Caco-2 (cell line): ENCODE measurements around the gene SLC38A10. TPM values are rescaled to one million over a fixed set of nuclear protein-coding genes. Genes with fewer than 3 reads are reported as not detected.

Experiments used
- BruUV-seq: library from RNA; stranded (reverse); fragments of 400-500 nt; replicated peaks from 2 replicates; lab custom pipeline; 2021; lab: Mats Ljungman, UMichigan
- CTCF ChIA-PET: fragments of 300-600 bp; sonication (Branson Sonifier 250); formaldehyde crosslinking; loops from one replicate; lab custom pipeline; 2022; ENCODE audit warnings: antibody characterized with exemption; lab: Charles Lee
- POLR2A ChIA-PET: fragments of 300-600 bp; sonication (Branson Sonifier 250); formaldehyde crosslinking; loops from one replicate; lab custom pipeline; 2022; ENCODE audit warnings: antibody characterized with exemption; lab: Charles Lee
- DNase-seq, 2 experiments: peaks; one replicate each; pipeline versions ENCODE4 v3.0.0 to v3.0.0-alpha.2; 2020 to 2022
- H3K27me3 ChIP-seq: replicated peaks from 2 replicates; pipeline ENCODE4 v1.6.0; 2011; ENCODE audit warnings: low read length; ENCODE audit not compliant: control insufficient read depth, insufficient read depth
- H3K36me3 ChIP-seq: 2 replicates; pipeline ENCODE4 v1.5.1; 2011; ENCODE audit warnings: low read length; ENCODE audit not compliant: control insufficient read depth, insufficient read depth
- H3K4me1 ChIP-seq: fragments of 250-450 bp; sonication (Bioruptor Pico); 2 replicates; pipeline ENCODE4 v1.5.1; 2020; ENCODE audit warnings: mild to moderate bottlenecking
- H3K4me3 ChIP-seq: 2 replicates; pipeline ENCODE4 v1.5.1; 2011; ENCODE audit warnings: low read depth, mild to moderate bottlenecking, control low read depth, low read length
- H3K9me3 ChIP-seq: fragments of 250-450 bp; sonication (Bioruptor Pico); 2 replicates; pipeline ENCODE4 v1.5.1; 2020; ENCODE audit warnings: mild to moderate bottlenecking, moderate library complexity
- H3K27ac Mint-ChIP-seq: one replicate; pipeline ENCODE4 v1.8.0; 2022; ENCODE audit warnings: mixed read lengths; ENCODE audit not compliant: unreplicated experiment
- H3K27me3 Mint-ChIP-seq: one replicate; pipeline ENCODE4 v1.8.0; 2022; ENCODE audit warnings: mixed read lengths; ENCODE audit not compliant: insufficient read depth, unreplicated experiment
- H3K36me3 Mint-ChIP-seq: one replicate; pipeline ENCODE4 v1.8.0; 2022; ENCODE audit warnings: mild to moderate bottlenecking, mixed read lengths; ENCODE audit not compliant: insufficient read depth, unreplicated experiment
- H3K4me1 Mint-ChIP-seq: one replicate; pipeline ENCODE4 v1.8.0; 2022; ENCODE audit warnings: low read depth, mixed read lengths; ENCODE audit not compliant: unreplicated experiment
- H3K4me3 Mint-ChIP-seq: one replicate; pipeline ENCODE4 v1.8.0; 2022; ENCODE audit warnings: mild to moderate bottlenecking, moderate library complexity, mixed read lengths; ENCODE audit not compliant: unreplicated experiment
- H3K9me3 Mint-ChIP-seq: one replicate; pipeline ENCODE4 v1.8.0; 2022; ENCODE audit warnings: mixed read lengths; ENCODE audit not compliant: unreplicated experiment
- CTCF ChIP-seq, 2 experiments: fragments of 200-600 bp in 1 of 2; IDR thresholded peaks; 1 replicate in 1 of 2; 2 replicates in 1 of 2; pipeline versions ENCODE4 v1.5.1 to v1.8.0; 2011 to 2022; ENCODE audit warnings: antibody characterized with exemption in 1 of 2, control low read depth in 1 of 2, inconsistent platforms in 1 of 2, low read depth in 1 of 2, low read length in 1 of 2, mild to moderate bottlenecking in 1 of 2, moderate library complexity in 1 of 2; ENCODE audit not compliant: insufficient read depth in 1 of 2, severe bottlenecking in 1 of 2, unreplicated experiment in 1 of 2
- intact Hi-C: fragments of 100-400 bp; cut with micrococcal nuclease; formaldehyde crosslinking; loops from one replicate; pipeline ENCODE4 v1.10.0; 2022; ENCODE audit not compliant: unreplicated experiment
- total RNA-seq: library from RNA; stranded (reverse); gene quantifications from 2 replicates; pipeline ENCODE4 v1.2.3, GENCODE V29; 2022

The SLC38A10 gene
- total RNA-seq, 1 experiment from 2014 or later: 137 TPM

- Histone ChIP-seq H3K36me3 (no peaks in the 10 kb centered on the region), H3K9me3 (no peaks in the 10 kb centered on the region), H3K27me3 (no peaks in the 10 kb centered on the region), H3K4me1 (peaks cover 12% of the 10 kb centered on the region), H3K4me3 (no peak overlapping the region)
- TF ChIP-seq CTCF (IDR thresholded peaks at IDR 0.05; ENCODE audit: insufficient read depth in 1 of 2, low read depth in 1 of 2, low read length in 1 of 2, severe bottlenecking in 1 of 2, unreplicated experiment in 1 of 2): no peak
- H3K36me3 Mint-ChIP-seq: no peaks in the 10 kb centered on the region
- intact Hi-C loops: no loop called here
- no TSS peak for BruUV-seq
- no peaks in the 10 kb centered on the region for H3K27me3 Mint-ChIP-seq
- no peaks in the 10 kb centered on the region for H3K9me3 Mint-ChIP-seq
- no peak overlapping the region for H3K27ac Mint-ChIP-seq
- POLR2A ChIA-PET: no interaction called here
- no peak overlapping the region for H3K4me3 Mint-ChIP-seq
- H3K4me1 Mint-ChIP-seq: peaks cover 9% of the 10 kb centered on the region
- no peak for DNase-seq
- CTCF ChIA-PET: interaction anchor here (1.8 kb wide), 1 partner anchor 14 kb away, joined by 7 read pairs; no protein-coding TSS in a partner anchor
Observed at GRCh38 chr17:81315129-81315884, 20.2 kb upstream of the SLC38A10 start.

GRCh38 chr17:81314398-81315081 lies 19.4 kb upstream of the SLC38A10 start:
- intact Hi-C loops: no loop called here
- DNase-seq: no peak
- ChIA-PET POLR2A (no interaction called here), CTCF (interaction anchor here (0.6 to 1.8 kb wide), 2 partner anchors 15 to 84 kb away, joined by 3 to 7 read pairs; no protein-coding TSS in a partner anchor)
- H3K36me3 ChIP-seq: no peaks in the 10 kb centered on the region
- Mint-ChIP-seq H3K36me3 (no peaks in the 10 kb centered on the region), H3K4me1 (peaks cover 10% of the 10 kb centered on the region), H3K4me3 (no peak overlapping the region), H3K27ac (no peak overlapping the region), H3K9me3 (no peaks in the 10 kb centered on the region), H3K27me3 (no peaks in the 10 kb centered on the region)
- no peaks in the 10 kb centered on the region for H3K27me3 ChIP-seq
- H3K4me1 ChIP-seq: peaks cover 19% of the 10 kb centered on the region
- no peaks in the 10 kb centered on the region for H3K9me3 ChIP-seq
- no TSS peak for BruUV-seq
- TF ChIP-seq CTCF (IDR thresholded peaks at IDR 0.05; ENCODE audit: insufficient read depth in 1 of 2, low read depth in 1 of 2, low read length in 1 of 2, severe bottlenecking in 1 of 2, unreplicated experiment in 1 of 2): no peak
- H3K4me3 ChIP-seq: no peak overlapping the region

- no peak for DNase-seq
- POLR2A ChIA-PET: no interaction called here
- Histone ChIP-seq H3K9me3 (no peaks in the 10 kb centered on the region), H3K27me3 (no peaks in the 10 kb centered on the region), H3K4me3 (no peak overlapping the region), H3K36me3 (no peaks in the 10 kb centered on the region), H3K4me1 (peaks cover 24% of the 10 kb centered on the region)
- BruUV-seq: no TSS peak
- H3K4me1 Mint-ChIP-seq: peaks cover 10% of the 10 kb centered on the region
- H3K9me3 Mint-ChIP-seq: no peaks in the 10 kb centered on the region
- H3K27ac Mint-ChIP-seq: no peak overlapping the region
- intact Hi-C loops: no loop called here
- H3K4me3 Mint-ChIP-seq: no peak overlapping the region
- H3K27me3 Mint-ChIP-seq: no peaks in the 10 kb centered on the region
- CTCF ChIA-PET: interaction anchor here (0.6 to 1.8 kb wide), 2 partner anchors 15 to 85 kb away, joined by 3 to 7 read pairs; no protein-coding TSS in a partner anchor
- TF ChIP-seq CTCF (IDR thresholded peaks at IDR 0.05; ENCODE audit: insufficient read depth in 1 of 2, low read depth in 1 of 2, low read length in 1 of 2, severe bottlenecking in 1 of 2, unreplicated experiment in 1 of 2): no peak
- H3K36me3 Mint-ChIP-seq: peaks cover 4% of the 10 kb centered on the region
Observed at GRCh38 chr17:81313776-81314397, 18.8 kb upstream of the SLC38A10 start.
